ENCODE results near the gene B3GLCT.
"Not testable (repeated sequence)": the region's sequence is repeated elsewhere in the genome, so short reads cannot be mapped to it uniquely, and the experiment has no call there.

GRCh38 chr13:31340848-31341247 is 141.1 kb downstream of the B3GLCT start:
- not testable (repeated sequence) for TF ChIP-seq EZH2 (optimal IDR thresholded peaks at IDR 0.05; ENCODE audit: low read depth, low read length); CTCF (IDR thresholded peaks at IDR 0.05; ENCODE audit: low read length); EZH2phosphoT487 (IDR thresholded peaks at IDR 0.05; ENCODE audit: low read length)
